HG03469 (cell line): ENCODE data around the gene FNBP1.

Experiments used
- ATAC-seq: cut with Tn5 transposase; IDR thresholded peaks from one replicate; pipeline ENCODE4 v1.9.1; 2021; ENCODE audit warnings: mild to moderate bottlenecking, moderate library complexity, moderate number of reproducible peaks; ENCODE audit not compliant: unreplicated experiment

The FNBP1 gene

GRCh38 chr9:129839324-129840023 is 203.5 kb downstream of the FNBP1 start:
- no peak for ATAC-seq

- ATAC-seq: no peak
These were observed 204.2 kb downstream of the FNBP1 start for GRCh38 chr9:129838707-129839259.
